Tibial artery (tissue), 4 donors: ENCODE results near the gene EFR3B.
"Not testable (repeated sequence)": the region's sequence is repeated elsewhere in the genome, so short reads cannot be mapped to it uniquely, and the experiment has no call there.

Source experiments
- DNase-seq, 2 donors: peaks; one replicate each; pipeline ENCODE4 v3.0.0-alpha.2; 2019
- H3K27ac ChIP-seq, 2 donors: fragments of 200-600 bp; sonication (generic) in 1 of 2; 1 replicate in 1 of 2; 2 replicates in 1 of 2; pipeline ENCODE4 v1.5.1; 2018 to 2019; ENCODE audit warnings: mild to moderate bottlenecking in 1 of 2
- H3K27me3 ChIP-seq, 2 donors: fragments of 200-600 bp; sonication (generic) in 1 of 2; one replicate each; pipeline versions ENCODE4 v1.5.1 to v1.6.0; 2016 to 2019
- H3K36me3 ChIP-seq, 3 donors: fragments of 200-600 bp; sonication (generic) in 2 of 3; one replicate each; pipeline ENCODE4 v1.5.1; 2016 to 2019; ENCODE audit warnings: mild to moderate bottlenecking in 2 of 3
- H3K4me1 ChIP-seq, 4 donors: fragments of 200-600 bp; sonication (generic) in 2 of 4; 1 replicate in 3 of 4; 2 replicates in 1 of 4; pipeline ENCODE4 v1.5.1; 2016 to 2019
- H3K4me3 ChIP-seq, 2 donors: fragments of 200-600 bp; sonication (generic) in 1 of 2; 1 replicate in 1 of 2; 2 replicates in 1 of 2; pipeline ENCODE4 v1.5.1; 2018 to 2019; ENCODE audit warnings: mild to moderate bottlenecking in 2 of 2
- H3K9me3 ChIP-seq, 3 donors: fragments of 200-600 bp; sonication (generic) in 1 of 3; one replicate each; pipeline ENCODE4 v1.5.1; 2016 to 2019
- intact Hi-C: fragments of 100-400 bp; cut with DNase I; formaldehyde crosslinking; loops from one replicate; pipeline ENCODE4 v1.15.0; 2023; ENCODE audit warnings: low total_unique reads
- TF ChIP-seq, protein P1 (sequence below), 2 experiments: fragments of 200-600 bp in 1 of 2; fragments of 450-650 bp in 1 of 2; IDR thresholded peaks; one replicate each; pipeline ENCODE4 v1.5.1; 2017 to 2019; ENCODE audit warnings: antibody characterized with exemption in 2 of 2, mild to moderate bottlenecking in 1 of 2, moderate library complexity in 1 of 2

EFR3B gene

GRCh38 chr2:25000503-25001324 lies 41.2 kb upstream of the EFR3B start:
- Histone ChIP-seq H3K27me3 (no peaks in the 10 kb centered on the region), H3K36me3 (no peaks in the 10 kb centered on the region), H3K9me3 (no peaks in the 10 kb centered on the region), H3K4me3 (no peak overlapping the region), H3K4me1 (peaks cover 0 to 10% (median 0%) of the 10 kb centered on the region in 4 donors), H3K27ac (no peak overlapping the region)
- intact Hi-C loops: no loop called here
- TF ChIP-seq, protein P1, sequence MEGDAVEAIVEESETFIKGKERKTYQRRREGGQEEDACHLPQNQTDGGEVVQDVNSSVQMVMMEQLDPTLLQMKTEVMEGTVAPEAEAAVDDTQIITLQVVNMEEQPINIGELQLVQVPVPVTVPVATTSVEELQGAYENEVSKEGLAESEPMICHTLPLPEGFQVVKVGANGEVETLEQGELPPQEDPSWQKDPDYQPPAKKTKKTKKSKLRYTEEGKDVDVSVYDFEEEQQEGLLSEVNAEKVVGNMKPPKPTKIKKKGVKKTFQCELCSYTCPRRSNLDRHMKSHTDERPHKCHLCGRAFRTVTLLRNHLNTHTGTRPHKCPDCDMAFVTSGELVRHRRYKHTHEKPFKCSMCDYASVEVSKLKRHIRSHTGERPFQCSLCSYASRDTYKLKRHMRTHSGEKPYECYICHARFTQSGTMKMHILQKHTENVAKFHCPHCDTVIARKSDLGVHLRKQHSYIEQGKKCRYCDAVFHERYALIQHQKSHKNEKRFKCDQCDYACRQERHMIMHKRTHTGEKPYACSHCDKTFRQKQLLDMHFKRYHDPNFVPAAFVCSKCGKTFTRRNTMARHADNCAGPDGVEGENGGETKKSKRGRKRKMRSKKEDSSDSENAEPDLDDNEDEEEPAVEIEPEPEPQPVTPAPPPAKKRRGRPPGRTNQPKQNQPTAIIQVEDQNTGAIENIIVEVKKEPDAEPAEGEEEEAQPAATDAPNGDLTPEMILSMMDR (IDR thresholded peaks at IDR 0.05): no peak
- DNase-seq: no peak

- H3K4me3 ChIP-seq: no peak overlapping the region
- TF ChIP-seq, protein P1 (IDR thresholded peaks at IDR 0.05): no peak
- H3K27ac ChIP-seq: no peak overlapping the region
- peaks cover 0 to 10% (median 0%) of the 10 kb centered on the region in 4 donors for H3K4me1 ChIP-seq
- no peaks in the 10 kb centered on the region for H3K27me3 ChIP-seq
- H3K9me3 ChIP-seq: no peaks in the 10 kb centered on the region
- no peaks in the 10 kb centered on the region for H3K36me3 ChIP-seq
- no peak for DNase-seq
- intact Hi-C loops: no loop called here
These were observed 40.6 kb upstream of the EFR3B start for GRCh38 chr2:25001325-25001637.

GRCh38 chr2:25002066-25002465 lies 39.8 kb upstream of the EFR3B start:
- intact Hi-C loops: no loop called here
- H3K4me3 ChIP-seq: no peak overlapping the region

DNA sequence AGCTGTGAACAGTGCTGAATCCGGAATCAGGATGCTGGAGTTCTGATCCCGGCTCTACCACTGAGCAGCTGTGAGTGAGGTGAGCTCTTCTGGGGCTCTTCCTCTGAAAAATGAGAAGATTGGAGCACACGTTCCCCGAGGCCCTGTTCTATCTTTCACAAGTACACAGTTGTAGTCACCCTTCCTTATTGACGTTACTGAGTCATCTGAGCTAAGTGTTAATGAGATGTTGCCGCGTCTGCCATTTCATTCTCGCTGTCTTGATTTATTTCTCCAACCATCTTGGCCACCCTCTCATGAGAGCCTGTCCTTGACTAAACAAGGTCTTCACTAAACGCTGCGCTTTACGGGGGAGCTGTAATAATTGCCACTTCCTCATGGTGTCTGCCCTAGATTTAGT lies 31.9 kb upstream of the EFR3B start:
- intact Hi-C loops: no loop called here
- TF ChIP-seq, protein P1 (IDR thresholded peaks at IDR 0.05): no peak

More at GRCh38 chr2:25002066-25002465, 39.8 kb upstream of the EFR3B start:
- no peaks in the 10 kb centered on the region for H3K9me3 ChIP-seq
- no peaks in the 10 kb centered on the region for H3K27me3 ChIP-seq
- DNase-seq: no peak
- TF ChIP-seq, protein P1 (IDR thresholded peaks at IDR 0.05): no peak
- H3K27ac ChIP-seq: no peak overlapping the region
- H3K36me3 ChIP-seq: no peaks in the 10 kb centered on the region
- peaks cover 0 to 9% (median 0%) of the 10 kb centered on the region in 4 donors for H3K4me1 ChIP-seq

GRCh38 chr2:25011342-25011741 lies 30.5 kb upstream of the EFR3B start:
- DNase-seq, H3K9me3 ChIP-seq, H3K4me1 ChIP-seq, H3K4me3 ChIP-seq, intact Hi-C loops, H3K27ac ChIP-seq, H3K27me3 ChIP-seq, H3K36me3 ChIP-seq: not testable (repeated sequence)

More for the DNA sequence above, 31.9 kb upstream of the EFR3B start:
- Histone ChIP-seq H3K36me3 (no peaks in the 10 kb centered on the region), H3K9me3 (no peaks in the 10 kb centered on the region), H3K27me3 (no peaks in the 10 kb centered on the region), H3K4me3 (no peak overlapping the region), H3K4me1 (no peaks in the 10 kb centered on the region), H3K27ac (no peak overlapping the region)
- DNase-seq: no peak

GRCh38 chr2:25014631-25015030 lies 27.2 kb upstream of the EFR3B start:
- DNase-seq: no peak
- intact Hi-C loops: no loop called here
- no peak overlapping the region for H3K27ac ChIP-seq
- no peaks in the 10 kb centered on the region for H3K4me1 ChIP-seq
- TF ChIP-seq, protein P1 (IDR thresholded peaks at IDR 0.05): no peak
- no peak overlapping the region for H3K4me3 ChIP-seq
- no peaks in the 10 kb centered on the region for H3K27me3 ChIP-seq
- H3K36me3 ChIP-seq: no peaks in the 10 kb centered on the region
- no peaks in the 10 kb centered on the region for H3K9me3 ChIP-seq
